T47D (cell line): ENCODE measurements around the gene AASDH.

ENCODE experiments used
- DNase-seq, 2 experiments: peaks; one replicate each; pipeline versions ENCODE4 v3.0.0 to v3.0.0-alpha.2; 2011 to 2012; ENCODE audit warnings: low read depth in 1 of 2, low spot score in 1 of 2
- JUND ChIP-seq: IDR thresholded peaks from 2 replicates; pipeline ENCODE4 v1.6.1; 2012; ENCODE audit warnings: low read depth
- in situ Hi-C: cut with HindIII; loops from 2 replicates; pipeline ENCODE4 v1.10.0; 2016; ENCODE audit warnings: low sequenced_read_pairs, low pct_unique_long_range_greater_than_20kb

AASDH gene

DNA sequence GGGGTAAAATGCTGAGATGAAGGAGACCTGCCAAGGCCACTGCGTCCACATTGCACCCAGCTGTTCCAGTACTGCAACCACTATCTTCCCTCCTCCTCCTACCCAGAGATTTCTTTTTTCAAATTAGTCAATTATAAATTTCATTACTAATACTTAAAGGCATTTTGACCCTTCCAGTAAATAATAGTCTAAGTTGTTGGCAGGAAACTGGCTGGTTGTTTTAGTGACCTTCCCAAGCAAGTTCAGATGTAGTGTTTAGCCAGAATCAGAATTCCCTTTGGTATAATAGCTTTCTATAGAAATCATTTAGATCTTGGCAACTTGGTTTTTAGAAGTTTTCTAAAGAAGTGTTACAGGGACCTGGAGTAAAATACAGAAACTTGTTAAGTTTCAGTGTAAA lies 66.0 kb downstream of the AASDH start:
- DNase-seq = no peak
- in situ Hi-C loops = no loop called here
- TF ChIP-seq JUND = no peak

DNA sequence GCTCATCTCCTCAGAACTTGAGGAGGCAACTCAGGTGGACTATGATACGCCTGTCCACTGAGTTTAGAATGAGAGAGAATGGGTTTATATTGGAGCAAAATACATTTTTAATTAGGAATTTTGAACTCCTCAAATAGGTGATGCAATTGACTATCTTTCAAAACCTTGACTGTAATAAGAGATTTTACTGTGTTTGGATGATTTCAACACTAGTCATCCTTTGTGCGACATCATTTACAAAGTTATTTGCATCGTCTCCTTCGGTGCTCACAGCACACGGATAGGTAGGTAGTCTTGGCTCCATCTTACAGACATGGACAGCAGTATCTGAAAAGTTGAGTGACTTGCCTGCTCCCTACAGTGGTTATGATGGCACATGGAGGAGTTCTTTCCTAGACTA lies 67.0 kb downstream of the AASDH start:
- in situ Hi-C loops = no loop called here
- DNase-seq = no peak
- TF ChIP-seq JUND = no peak

DNA sequence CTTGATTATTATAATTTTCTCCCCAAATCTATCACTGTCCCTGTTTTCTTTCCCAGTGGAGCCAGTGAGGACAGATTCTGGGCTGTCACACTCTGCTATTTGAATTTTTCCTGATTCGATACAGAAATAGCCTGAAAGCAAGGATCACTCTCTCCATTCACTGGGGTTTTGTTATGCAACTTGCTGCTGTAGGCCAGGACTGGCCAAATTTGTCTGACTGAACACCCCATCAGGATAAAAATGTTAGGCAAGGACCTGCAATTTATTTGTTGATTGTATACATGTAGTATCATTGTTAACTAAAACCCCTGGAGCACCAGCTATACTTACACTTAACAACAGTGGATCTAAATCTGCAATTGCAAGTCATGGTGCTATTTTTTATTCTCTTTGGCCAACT lies 68.7 kb downstream of the AASDH start:
- in situ Hi-C loops = no loop called here
- no peak for DNase-seq
- no peak for TF ChIP-seq JUND

- no peak for TF ChIP-seq JUND
- no peak for DNase-seq
- in situ Hi-C loops = no loop called here
These were observed 69.5 kb downstream of the AASDH start for GRCh38 chr4:56317749-56318148.

DNA sequence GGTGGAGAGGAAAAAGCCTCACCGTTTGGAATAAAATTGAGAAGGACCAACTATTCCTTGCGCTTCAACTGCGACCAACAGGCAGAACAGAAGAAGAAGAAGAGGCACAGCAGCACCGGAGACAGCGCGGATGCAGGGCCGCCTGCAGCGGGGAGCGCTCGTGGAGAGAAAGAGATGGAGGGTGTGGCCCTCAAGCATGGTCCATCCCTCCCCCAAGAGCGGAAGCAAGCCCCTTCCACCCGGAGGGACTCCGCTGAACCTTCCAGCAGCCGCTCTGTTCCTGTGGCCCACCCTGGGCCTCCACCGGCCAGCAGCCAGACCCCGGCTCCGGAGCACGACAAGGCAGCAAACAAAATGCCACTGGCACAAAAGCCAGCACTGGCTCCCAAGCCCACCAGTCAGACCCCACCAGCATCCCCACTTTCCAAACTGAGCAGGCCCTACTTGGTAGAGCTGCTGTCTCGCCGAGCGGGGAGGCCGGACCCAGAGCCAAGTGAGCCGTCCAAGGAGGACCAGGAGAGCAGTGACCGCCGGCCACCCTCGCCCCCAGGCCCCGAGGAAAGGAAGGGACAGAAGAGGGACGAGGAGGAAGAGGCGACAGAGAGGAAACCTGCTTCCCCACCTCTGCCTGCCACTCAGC lies 71.2 kb downstream of the AASDH start:
- in situ Hi-C loops = no loop called here
- no peak for DNase-seq
- TF ChIP-seq JUND = no peak

DNA sequence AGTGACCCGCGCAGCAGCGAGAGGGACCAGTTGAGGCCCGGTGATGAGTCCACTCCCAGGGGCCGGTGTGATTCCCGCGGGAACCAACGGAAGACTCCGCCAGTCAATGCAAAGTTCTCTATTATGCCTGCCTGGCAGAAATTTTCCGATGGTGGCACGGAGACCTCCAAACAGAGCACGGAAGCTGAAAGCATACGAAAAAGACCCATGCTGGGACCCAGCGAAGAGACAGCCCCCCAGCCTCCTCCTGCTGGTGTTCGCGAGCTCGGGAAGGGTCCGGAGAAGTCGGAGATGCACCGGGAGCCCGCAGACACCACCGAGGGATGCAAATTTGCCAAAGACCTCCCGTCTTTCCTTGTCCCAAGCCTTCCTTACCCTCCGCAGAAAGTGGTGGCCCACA lies 71.7 kb downstream of the AASDH start:
- DNase-seq = no peak
- in situ Hi-C loops = no loop called here
- no peak for TF ChIP-seq JUND

GRCh38 chr4:56315041-56315440 lies 72.2 kb downstream of the AASDH start:
- in situ Hi-C loops = no loop called here
- no peak for DNase-seq
- TF ChIP-seq JUND = no peak

- in situ Hi-C loops = no loop called here
- TF ChIP-seq JUND = no peak
- DNase-seq = no peak
These were observed 72.9 kb downstream of the AASDH start for GRCh38 chr4:56314207-56314915.

DNA sequence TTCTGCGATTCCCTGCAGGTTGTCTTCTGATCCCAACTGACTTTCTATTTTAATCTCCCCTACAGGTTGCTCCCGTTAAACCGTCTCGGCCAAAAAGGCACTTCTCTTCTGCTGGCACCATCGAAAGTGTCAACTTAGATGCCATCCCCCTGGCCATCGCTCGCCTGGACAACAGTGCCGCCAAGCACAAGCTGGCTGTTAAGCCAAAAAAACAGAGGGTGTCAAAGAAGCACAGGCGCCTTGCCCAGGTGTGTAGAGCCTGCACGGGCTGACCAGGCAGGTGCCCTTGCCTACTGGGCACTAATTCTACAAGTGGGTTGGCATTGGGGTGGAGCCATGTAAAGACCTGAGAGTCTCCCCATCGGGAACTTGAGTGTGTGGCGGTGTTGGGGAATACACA lies 74.2 kb downstream of the AASDH start:
- in situ Hi-C loops = no loop called here
- TF ChIP-seq JUND = no peak
- no peak for DNase-seq

GRCh38 chr4:56311299-56311975 lies 75.9 kb downstream of the AASDH start:
- DNase-seq = no peak
- in situ Hi-C loops = no loop called here
- no peak for TF ChIP-seq JUND

GRCh38 chr4:56310401-56311125 lies 76.7 kb downstream of the AASDH start:
- no peak for TF ChIP-seq JUND
- DNase-seq = no peak
- in situ Hi-C loops = no loop called here

- no peak for DNase-seq
- no peak for TF ChIP-seq JUND
- in situ Hi-C loops = no loop called here
These were observed 78.9 kb downstream of the AASDH start for GRCh38 chr4:56308384-56308783.

- in situ Hi-C loops = no loop called here
- TF ChIP-seq JUND = no peak
- peak in 1 of 2 experiments; percentile 36 for DNase-seq
These were observed 79.9 kb downstream of the AASDH start for GRCh38 chr4:56307423-56307822.
